ENCODE results near the gene PTTG1IP.

The PTTG1IP gene

DNA sequence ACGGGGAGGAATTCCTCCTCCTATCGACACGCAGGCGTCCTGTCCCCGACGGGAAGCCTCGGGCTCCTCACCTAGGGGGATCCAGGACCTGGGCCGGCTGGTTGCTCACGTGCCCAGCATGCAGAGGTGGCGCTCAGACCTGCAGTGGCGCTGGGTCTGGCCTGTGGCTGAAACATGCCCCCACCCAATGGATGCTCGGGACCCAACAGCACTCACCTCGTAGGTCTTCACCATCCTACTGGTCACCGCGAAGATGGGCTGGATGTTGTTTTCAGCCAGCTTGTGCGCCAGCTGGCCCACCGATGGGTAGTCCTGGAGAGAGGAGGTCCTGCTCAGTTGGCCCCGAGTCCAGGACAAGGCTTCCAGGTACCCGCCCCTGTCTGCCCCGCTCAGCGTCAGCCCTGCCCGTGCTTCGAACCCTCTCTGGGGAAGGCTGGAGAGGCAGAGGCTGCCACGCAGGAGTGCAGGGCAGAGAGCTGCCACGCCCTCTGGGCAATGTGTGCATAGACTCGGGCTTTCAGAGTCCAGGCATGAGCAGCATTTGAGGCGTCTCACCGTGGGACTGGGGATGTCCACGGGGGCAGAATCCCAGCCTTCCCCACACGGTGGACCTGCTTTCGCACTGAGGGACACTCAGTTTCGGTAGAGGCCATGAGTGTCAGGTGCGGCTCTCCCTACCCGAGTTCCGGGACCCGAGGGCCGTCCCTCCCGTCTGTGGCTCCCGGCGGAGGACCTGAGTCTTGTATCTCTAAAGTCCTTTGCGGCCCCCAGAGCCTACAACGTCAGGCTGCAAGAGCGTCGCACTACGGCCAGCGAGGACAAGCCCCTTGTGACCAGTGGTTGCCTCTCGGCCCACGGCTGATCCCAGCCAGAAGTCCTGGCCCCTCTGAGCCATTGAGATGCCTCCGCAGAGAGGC, 25.6 kb upstream of the PTTG1IP start:
- in situ Hi-C loops (cut with MboI; ENCODE audit: low pct_unique_long_range_greater_than_20kb, low sequenced_read_pairs): loop anchor here (25.0 kb wide), 1 partner anchor 537 kb away; the partner anchor contains the start of gene TRPM2
- DNase-seq: no peak

DNA sequence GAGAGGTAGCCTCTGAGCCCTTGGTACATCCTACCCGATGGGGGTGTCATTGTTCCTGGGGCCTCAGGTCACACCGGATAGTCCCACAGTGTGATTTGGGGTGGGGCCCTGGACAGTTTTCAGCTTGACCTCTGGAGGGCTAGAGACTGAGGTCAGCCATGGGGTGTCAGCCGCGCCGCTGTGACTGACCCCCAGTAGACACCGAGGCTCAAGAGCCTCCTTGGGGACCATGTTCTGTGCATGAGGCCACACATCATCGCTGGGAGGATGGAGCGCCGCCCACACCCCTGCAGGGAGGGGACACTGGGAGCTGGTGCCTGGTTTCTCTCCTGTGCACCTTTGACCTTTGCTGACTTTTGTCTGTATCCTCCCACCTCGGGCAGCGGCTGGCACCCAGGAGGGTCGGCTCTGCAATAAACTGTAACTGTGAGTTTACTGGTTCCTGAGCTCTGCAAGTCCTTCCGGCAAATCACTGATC, 24.6 kb upstream of the PTTG1IP start:
- in situ Hi-C loops (cut with MboI; ENCODE audit: low pct_unique_long_range_greater_than_20kb, low sequenced_read_pairs): loop anchor here (25.0 kb wide), 1 partner anchor 536 kb away; the partner anchor contains the start of gene TRPM2
- no peak for DNase-seq

DNA sequence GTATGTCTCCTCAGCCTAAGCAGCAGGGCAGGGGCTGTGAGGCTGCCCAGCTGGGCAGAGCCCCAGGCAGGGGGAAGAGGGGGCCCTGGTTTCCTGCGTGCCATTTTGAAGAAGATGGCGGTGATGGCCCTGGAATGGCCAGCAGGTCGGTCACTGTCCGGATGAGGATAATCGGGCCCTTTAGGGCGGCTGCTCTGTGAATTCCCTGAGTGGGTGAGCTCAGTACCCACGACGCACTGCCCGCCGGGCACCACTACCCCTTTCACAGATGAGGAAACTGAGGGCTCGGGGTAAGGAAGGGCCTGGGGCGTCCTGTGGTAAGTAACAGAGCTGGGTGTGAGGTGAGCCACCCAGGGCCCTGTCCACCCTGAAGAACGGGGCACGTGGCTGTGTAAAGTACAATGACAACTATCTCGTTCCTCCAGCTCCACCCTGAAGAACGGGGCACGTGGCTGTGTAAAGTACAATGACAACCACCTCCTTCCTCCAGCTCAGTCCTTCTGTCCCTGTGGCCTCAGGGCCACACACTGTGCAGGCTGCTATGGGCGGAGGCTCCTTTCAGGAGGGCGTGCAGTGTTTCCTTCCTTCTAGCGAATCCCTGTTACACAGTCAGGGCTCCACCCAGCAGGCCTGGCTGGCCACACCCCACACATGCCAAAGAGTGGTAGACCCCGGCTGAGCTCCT, 24.0 kb upstream of the PTTG1IP start:
- no peak for DNase-seq
- in situ Hi-C loops (cut with MboI; ENCODE audit: low pct_unique_long_range_greater_than_20kb, low sequenced_read_pairs): loop anchor here (25.0 kb wide), 1 partner anchor 535 kb away; the partner anchor contains the start of gene TRPM2

DNA sequence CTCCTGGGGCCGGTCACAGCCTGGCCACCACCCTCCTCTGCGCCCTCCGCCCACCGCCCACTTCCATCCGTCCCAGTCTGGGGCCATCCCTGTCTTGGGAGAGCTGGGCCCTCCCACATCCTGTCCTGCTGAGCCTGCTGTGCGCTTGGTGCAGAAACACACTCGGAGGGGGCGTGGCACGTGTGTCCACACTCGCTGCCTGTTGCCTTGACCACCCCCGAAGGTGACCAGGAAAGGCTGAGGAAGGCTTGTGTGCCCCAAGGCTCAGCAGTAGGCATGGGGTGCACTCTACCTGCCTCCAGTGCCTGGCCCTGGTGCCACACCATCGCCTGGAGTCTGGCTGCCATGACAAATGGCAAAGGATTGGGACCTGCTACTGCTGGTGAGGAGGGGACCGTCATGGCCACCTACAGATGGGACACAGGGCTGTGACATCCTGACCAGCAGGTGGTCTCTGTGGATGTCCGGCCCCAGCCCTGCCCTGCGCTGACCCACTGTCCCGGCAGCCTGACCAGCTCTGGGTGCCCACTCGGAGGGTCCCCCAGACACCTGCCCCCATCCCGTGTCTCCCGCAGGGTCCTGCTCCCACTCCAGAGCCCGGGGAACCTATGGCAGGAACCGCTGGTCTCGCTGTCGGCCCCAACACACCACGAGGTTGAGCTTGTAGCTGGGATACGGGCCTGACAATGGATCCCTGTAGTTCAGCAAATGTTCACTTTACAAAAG, 23.2 kb upstream of the PTTG1IP start:
- in situ Hi-C loops (cut with MboI; ENCODE audit: low pct_unique_long_range_greater_than_20kb, low sequenced_read_pairs): loop anchor here (25.0 kb wide), 1 partner anchor 534 kb away; the partner anchor contains the start of gene TRPM2
- DNase-seq: no peak

DNA sequence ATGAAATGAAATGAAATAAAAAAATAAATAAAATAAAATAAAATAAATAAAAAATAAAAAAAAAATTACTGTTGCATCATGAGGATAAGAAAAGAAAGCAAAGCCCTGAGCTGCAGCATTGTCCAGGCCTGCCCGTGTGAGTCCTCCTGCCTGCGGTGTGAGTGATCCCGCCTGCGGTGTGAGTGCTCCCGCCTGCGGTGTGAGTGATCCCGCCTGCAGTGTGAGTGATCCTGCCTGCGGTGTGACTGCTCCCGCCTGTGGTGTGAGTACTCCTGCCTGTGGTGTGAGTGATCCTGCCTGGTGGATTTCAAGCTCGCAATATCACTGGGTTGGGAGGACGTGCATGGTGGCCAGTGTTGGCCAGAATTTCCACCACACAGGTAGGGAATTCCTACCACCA, 22.4 kb upstream of the PTTG1IP start:
- in situ Hi-C loops (cut with MboI; ENCODE audit: low pct_unique_long_range_greater_than_20kb, low sequenced_read_pairs): loop anchor here (25.0 kb wide), 1 partner anchor 534 kb away; the partner anchor contains the start of gene TRPM2
- DNase-seq: no peak

DNA sequence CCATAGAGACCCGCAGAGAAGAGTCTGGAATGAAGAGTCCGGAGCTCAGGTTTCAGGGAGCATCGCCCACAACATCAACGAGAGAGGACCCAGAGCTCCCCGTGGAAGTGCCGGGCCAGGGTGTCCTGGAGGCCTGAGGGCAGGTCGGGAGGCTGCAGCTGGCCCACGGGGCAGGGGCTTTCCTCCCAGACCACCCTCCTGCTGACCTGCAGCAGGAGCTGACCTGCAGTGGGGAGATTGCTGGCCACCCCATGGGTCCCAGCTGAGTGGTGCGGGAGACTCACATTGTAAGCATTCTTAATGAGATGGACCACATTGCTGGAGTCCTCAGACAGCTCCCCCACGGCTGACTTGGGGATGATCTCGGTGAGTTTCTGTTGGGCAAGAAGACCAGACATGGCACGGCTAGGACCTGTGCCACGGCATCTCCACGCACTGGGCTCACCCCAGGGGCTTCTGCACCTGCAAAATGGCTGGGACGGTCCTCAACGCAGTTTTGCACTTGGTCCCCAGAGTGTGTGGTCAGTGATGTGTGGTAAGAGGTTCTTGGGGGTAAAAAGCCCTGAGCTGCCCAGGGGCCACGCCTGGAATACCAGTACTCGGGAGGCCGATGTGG, 21.3 kb upstream of the PTTG1IP start:
- DNase-seq: no peak
- in situ Hi-C loops (cut with MboI; ENCODE audit: low pct_unique_long_range_greater_than_20kb, low sequenced_read_pairs): loop anchor here (25.0 kb wide), 1 partner anchor 532 kb away; the partner anchor contains the start of gene TRPM2

DNA sequence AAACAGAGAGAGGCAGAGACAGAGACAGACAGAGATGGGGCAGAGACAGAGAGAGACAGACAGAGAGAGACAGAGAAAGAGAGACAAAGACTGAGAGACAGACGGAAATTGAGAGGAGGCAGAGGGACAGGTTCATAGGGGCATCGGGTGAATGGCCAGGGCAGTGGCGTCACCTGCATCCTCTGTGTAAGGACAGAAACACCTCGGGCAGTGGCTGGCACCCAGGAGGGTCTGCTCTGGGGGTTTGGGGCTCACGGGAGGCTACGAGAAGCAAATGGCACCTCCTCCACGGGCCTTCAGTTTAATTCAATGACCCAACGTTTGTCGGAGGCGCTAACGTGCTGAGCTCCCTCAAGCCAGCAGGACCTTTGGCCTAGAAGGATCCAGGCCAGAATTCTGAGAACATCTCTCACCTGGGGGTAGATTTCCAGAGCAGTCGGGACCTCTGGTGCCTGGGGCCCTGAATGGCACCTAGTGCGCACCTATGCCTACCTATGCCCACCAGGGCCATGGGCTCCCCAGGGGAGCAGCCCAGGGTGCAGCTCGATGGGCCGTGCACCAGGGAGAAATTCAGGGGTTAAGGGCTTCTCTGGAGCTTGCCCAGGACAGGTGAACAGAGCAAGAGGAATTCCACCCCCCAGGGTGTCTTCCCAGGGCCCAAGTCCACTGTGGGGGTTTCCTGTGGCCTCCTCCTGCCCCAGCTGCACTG, 20.6 kb upstream of the PTTG1IP start:
- no peak for DNase-seq
- in situ Hi-C loops (cut with MboI; ENCODE audit: low pct_unique_long_range_greater_than_20kb, low sequenced_read_pairs): loop anchor here (25.0 kb wide), 1 partner anchor 532 kb away; the partner anchor contains the start of gene TRPM2

DNA sequence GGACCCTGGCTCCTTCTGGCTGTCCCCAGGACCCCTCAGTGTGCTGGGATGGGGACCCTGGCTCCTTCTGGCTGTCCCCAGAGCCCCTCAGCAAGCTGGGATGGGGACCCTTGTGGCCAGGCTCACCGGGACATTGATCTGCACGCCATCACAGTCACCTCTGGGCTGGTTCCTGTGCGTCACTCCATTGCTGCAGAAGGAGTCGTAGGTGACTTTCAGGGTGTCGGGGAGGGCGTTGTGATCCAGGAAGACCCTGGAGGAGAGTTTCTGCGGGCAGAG, 19.7 kb upstream of the PTTG1IP start:
- no peak for DNase-seq
- in situ Hi-C loops (cut with MboI; ENCODE audit: low pct_unique_long_range_greater_than_20kb, low sequenced_read_pairs): loop anchor here (25.0 kb wide), 1 partner anchor 531 kb away; the partner anchor contains the start of gene TRPM2

DNA sequence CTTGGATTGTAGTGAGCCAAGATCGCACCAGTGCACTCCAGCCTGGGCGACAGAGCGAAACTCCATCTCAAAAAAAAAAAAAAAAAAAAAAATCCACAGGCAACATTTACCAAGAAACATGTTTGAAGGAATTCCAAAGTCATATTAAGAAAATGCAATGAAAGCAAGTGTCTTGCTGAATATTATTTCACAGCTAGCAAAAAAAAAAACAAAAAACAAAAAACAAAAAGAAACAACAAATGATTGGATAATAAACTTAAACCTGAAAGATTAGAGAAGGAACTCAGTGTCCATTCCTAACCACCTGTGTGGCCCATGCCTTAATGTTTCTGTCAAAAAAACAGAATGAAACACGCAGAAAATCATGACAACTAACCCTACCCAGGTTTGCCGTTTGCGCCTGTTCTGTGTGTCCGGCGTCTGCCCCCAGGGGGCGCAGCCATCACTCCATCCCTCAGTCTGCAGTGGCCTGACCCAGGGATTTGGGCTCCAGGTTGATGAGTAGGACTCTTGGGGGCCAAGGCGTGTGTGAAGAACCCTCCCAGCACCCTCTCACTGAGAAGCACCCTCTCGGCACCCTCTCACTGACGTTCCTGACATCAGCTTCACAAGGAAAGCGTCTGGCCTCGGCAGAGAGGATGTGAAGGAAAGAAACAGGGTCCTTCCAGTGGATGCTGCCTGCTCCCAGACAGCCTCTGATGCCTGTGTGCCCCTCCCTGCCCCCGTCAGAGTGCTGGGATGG, 19.2 kb upstream of the PTTG1IP start:
- in situ Hi-C loops (cut with MboI; ENCODE audit: low pct_unique_long_range_greater_than_20kb, low sequenced_read_pairs): loop anchor here (25.0 kb wide), 1 partner anchor 530 kb away; the partner anchor contains the start of gene TRPM2
- peak; percentile 75 for DNase-seq

DNA sequence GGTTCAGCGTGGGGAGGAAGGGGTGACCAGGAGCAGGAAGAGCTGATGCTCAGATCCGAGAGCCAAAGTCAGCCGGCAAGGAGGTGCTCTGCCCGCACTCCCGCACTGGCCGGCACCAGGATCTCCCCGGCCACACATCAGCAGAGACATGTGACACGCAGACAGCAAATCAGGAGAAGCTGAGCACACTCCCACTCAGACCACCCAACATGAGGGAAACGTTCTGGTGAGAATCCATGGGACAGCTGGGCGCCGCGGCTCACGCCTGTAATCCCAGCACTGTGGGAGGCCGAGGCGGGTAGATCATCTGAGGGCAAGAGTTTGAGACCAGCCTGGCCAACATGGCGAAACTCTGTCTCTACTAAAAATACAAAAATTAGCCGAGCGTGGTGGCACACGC, 18.6 kb upstream of the PTTG1IP start:
- no peak for DNase-seq
- in situ Hi-C loops (cut with MboI; ENCODE audit: low pct_unique_long_range_greater_than_20kb, low sequenced_read_pairs): loop anchor here (25.0 kb wide), 1 partner anchor 530 kb away; the partner anchor contains the start of gene TRPM2

DNA sequence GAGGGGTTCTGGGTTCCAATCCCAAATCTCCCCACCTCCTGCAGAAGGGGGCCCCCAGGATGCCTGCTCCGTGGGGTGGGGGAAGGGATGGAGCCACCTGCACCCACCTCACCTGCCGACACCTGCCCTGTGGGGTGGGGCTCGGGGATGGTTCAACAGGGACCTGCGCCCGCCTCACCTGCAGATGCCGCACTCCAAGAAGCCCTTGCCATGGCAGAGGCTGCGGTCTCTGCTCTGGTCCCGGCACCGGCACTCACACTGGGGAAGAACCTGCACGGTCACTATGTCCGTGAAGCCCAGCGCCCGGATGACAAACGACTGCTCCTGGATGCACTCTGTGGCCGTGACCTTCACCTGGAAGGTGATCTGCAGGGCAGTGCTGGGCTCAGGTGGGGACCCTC, 18.1 kb upstream of the PTTG1IP start:
- DNase-seq: no peak
- in situ Hi-C loops (cut with MboI; ENCODE audit: low pct_unique_long_range_greater_than_20kb, low sequenced_read_pairs): loop anchor here (25.0 kb wide), 1 partner anchor 529 kb away; the partner anchor contains the start of gene TRPM2

DNA sequence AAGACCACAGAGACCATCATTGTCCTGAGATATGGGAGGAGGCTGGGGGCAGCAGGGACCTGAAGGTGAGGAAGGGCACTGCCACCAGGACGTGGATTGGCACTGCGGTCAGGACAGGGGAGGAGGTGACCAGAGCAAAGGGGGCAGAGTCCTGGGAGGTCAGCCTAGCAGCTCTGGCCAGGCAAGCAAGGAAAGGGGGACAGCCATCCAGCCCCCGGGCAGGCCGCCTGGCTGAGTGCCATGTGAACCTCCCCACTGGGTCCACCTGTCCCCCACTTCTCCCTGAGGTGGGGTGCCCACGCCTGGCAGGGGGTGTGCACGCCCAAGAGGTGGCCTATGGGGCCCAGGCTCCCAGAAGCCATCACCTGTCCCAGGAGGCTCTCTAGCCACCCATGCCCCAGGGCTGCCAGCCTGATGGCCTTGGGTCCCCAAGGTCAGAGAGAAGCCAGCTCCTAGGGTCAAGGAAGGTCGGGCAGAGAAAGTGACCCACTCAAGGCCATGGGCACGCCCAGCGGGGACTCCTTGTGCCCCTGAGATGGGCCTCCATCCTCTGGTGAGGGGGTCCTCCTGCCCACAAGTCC, 17.6 kb upstream of the PTTG1IP start:
- in situ Hi-C loops (cut with MboI; ENCODE audit: low pct_unique_long_range_greater_than_20kb, low sequenced_read_pairs): loop anchor here (25.0 kb wide), 1 partner anchor 529 kb away; the partner anchor contains the start of gene TRPM2
- DNase-seq: no peak

DNA sequence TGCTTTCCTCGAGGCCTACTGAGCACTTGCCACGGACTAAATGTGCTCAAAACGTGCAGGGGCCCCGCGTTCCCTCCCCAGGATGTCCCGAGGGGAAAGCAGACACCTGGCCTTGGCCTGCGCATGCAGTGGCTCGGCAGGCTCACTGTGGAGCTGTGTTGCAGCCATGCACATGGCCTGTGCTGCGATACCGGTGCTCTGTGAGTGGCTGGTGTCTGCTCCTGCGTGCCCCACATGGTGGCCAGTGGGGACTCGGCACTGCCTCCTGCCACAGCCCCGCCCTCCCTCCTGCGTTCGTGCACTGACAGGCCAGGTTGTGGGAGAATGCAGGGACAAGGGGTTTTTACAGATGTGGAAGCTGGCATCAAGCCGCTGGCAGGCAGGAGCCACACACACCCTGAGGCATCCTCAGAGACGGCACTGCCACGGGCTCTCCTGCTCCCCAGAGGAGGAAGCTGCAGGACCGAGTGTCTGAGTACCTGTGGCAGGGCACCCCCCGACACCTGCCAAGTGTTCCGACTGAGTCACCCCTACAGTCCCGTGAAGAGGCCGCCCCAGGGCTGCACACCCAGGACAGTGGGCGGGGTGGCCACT, 16.9 kb upstream of the PTTG1IP start:
- DNase-seq: no peak
- in situ Hi-C loops (cut with MboI; ENCODE audit: low pct_unique_long_range_greater_than_20kb, low sequenced_read_pairs): loop anchor here (25.0 kb wide), 1 partner anchor 528 kb away; the partner anchor contains the start of gene TRPM2

DNA sequence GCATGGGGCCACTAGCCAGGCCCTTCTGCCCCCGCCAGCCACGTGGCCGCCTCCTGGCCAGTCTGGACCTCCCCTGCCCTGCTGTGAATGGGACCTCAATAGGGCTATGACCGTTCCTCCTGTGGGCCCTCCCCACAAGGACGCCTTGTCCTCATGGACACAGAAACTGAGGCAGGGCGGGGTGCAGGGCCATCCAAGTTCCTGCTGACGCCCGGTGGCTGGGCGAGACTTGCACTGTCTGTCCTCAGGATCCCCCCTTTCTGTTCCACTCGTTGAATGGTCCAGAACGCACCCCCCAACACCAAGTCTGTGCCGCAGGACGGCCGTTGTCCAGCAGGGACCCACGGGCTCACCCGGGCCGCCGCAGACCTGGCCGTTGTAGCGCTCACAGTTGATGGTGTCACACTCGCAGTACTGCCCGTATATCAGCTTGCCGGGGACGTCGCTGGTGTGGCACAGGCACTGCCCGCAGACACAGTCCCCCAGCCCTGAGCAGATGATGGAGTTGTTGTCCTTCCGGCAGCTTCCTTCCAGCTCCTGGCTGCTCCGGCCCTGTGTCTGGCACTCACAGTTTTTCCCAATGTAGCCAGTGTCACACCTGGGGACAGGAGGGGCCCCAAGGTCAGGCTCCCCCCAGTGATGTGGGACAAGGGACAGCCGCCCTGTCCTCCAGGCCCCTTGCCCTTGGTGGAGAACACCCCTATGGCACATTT, 16.3 kb upstream of the PTTG1IP start:
- DNase-seq: no peak
- in situ Hi-C loops (cut with MboI; ENCODE audit: low pct_unique_long_range_greater_than_20kb, low sequenced_read_pairs): loop anchor here (25.0 kb wide), 1 partner anchor 527 kb away; the partner anchor contains the start of gene TRPM2

DNA sequence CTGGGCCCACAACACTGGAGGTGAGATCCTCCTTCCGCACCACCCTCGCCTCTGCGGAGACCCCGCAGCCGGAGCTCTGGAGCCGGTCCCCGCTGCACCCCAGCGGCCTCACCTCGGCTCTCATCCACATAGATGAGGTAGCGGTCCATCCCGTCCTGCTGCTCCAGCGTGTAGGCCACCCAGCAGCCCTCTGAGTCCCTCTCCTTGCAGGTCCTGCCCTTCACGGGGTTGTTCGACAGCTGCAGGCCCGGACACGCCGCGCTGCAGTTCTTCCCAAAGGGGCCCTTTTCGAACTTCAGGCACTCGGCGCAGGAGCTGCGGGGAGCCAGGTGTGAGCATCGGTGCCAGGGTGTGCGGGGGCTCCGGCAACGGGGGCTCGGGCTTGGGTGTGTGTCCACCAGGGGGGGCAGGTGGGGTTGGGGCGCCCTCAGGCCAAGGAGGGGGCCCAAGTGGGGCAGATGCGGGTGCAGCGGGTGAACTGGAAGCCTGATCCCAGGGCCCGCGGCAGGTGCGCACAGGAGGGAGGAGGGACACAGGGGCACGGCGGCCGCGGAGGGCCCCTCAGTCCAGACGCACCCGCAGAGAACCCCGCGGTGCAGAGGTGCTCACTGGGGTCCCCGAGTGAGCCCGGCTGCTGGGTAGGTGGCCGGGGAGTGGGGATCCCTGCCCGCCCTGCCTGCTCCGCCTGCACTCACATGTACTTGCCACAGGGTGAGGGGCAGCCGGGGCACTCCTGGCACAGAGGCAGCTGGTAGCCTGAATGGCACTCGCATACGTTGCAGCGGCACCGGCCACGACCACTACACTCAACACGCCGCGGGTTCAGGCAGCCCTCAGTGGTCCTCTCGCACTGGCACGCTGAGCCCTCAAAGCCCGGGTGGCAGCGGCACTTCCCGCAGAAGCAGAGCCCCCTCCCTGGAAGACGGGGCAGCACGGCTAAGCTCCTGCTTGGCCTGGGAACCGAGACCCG, 15.4 kb upstream of the PTTG1IP start:
- in situ Hi-C loops (cut with MboI; ENCODE audit: low pct_unique_long_range_greater_than_20kb, low sequenced_read_pairs): loop anchor here (25.0 kb wide), 1 partner anchor 527 kb away; the partner anchor contains the start of gene TRPM2
- DNase-seq: no peak

All from KBM-7 (cell line).